ENCODE measurements around the gene OSBPL7.

OSBPL7 gene

DNA sequence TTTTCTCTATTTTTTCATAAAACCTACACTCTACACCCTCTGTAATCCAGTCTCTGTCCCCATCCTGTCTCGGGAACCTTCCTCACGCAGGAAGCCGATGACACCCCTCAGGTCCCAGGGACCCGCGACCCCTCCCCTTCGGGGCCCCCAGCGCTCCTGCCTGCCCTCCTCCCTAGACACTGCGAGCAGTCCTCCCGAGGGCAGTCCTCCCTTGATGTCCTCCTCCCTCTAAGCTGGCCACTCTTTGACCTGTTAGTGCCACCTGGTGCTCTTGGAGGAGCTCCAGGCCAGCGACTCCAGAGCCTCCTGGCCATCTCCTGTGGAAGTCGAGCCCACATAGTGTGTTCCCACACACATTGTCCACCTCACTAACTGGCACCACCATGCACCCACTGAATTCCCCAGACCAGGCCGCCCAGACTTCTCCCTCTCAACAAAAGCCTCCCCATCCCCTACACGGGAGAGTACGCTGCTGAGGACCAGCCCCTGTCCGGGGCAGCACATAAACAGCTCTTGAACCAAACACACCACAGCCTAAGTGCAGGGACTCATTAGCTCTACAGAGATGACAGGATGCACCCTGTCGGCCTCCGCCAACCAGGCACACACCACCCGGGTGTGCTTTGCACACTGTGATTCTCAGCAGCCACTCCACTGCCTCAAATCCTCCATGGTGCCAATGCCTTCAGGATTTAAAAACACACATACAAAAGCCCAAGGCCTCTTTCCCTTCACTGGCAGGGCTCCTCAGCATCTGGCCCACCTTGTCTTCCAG, 9.3 kb downstream of the OSBPL7 start:
- H3K4me3 Mint-ChIP-seq, result peak overlapping the region in 1 of 2 donors; percentile 46
- no peaks in the 10 kb centered on the region for H3K9me3 Mint-ChIP-seq
- peaks cover 29 to 37% of the 10 kb centered on the region in 2 donors for H3K4me1 Mint-ChIP-seq (ENCODE audit: low read depth in 2 of 2)
- peaks cover 85% of the 10 kb centered on the region for H3K36me3 Mint-ChIP-seq (ENCODE audit: insufficient read depth)
- H3K27me3 Mint-ChIP-seq, result no peaks in the 10 kb centered on the region
- no peak for DNase-seq
- no peak for ATAC-seq (replicated peaks)
- peak overlapping the region; percentile 85 to 92 for H3K27ac Mint-ChIP-seq

DNA sequence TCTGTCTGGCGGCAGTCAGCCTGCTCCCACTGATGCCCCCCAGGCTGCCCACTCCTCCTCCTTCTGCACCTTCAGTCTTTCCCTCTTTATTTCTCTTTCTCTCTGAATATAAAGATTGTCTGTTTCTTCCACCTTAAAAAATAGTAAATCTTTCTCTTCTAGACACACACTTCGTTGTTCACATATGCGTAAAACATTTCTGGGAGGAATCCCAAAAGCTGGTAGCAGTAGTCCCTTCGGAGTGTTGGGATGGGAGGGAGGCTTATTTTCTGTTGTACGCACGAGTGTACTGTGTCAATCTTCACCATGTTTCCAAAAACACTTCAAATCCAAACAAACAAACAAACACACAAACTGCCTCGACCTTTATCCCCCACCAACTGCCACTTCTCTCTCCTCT, 9.9 kb downstream of the OSBPL7 start:
- no peaks in the 10 kb centered on the region for H3K9me3 Mint-ChIP-seq
- ATAC-seq (replicated peaks) (no peak), DNase-seq (no peak)
- peak overlapping the region; percentile 85 to 92 for H3K27ac Mint-ChIP-seq
- no peak overlapping the region for H3K4me3 Mint-ChIP-seq
- H3K36me3 Mint-ChIP-seq (ENCODE audit: insufficient read depth), result peaks cover 84% of the 10 kb centered on the region
- H3K27me3 Mint-ChIP-seq, result no peaks in the 10 kb centered on the region
- H3K4me1 Mint-ChIP-seq (ENCODE audit: low read depth in 2 of 2), result peaks cover 29 to 38% of the 10 kb centered on the region in 2 donors

DNA sequence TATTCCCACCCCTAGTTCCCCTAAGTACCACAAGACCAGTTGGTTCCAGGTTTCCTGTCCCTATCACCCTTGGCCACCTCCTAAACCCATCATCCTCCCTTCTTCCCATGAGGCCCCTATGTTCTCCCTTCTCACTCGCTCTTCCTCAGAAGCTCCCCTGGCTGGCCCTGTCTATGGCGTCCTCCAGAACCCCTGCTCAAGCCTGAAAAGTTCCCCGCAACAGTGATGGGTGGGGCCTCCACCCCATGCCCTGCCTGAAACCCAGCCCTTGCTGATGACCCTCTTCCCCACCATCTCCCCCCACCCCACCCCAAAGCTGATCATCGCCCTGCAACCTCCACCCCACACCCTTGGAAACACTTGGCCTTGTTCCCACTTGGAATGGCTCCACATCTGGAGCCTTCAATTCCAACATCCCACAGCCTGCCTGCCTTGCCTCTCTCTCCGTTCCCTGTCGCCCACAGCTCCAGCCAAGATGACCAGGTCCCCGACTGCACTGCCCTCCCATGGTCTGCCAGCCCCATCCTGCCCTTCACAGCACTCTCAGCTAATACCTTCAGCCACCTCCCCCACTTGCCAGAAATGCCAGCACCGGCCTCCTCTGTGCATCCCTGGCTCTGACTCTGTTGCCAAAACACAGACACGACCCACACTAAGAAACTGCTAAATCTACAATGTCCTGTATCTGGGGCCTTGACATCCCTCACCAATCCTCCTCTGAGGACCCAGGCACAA, 10.5 kb downstream of the OSBPL7 start:
- Mint-ChIP-seq H3K4me1 (ENCODE audit: low read depth in 2 of 2) (peaks cover 29 to 38% of the 10 kb centered on the region in 2 donors), H3K27ac (peak overlapping the region; percentile 85 to 92), H3K36me3 (ENCODE audit: insufficient read depth) (peaks cover 84% of the 10 kb centered on the region)

DNA sequence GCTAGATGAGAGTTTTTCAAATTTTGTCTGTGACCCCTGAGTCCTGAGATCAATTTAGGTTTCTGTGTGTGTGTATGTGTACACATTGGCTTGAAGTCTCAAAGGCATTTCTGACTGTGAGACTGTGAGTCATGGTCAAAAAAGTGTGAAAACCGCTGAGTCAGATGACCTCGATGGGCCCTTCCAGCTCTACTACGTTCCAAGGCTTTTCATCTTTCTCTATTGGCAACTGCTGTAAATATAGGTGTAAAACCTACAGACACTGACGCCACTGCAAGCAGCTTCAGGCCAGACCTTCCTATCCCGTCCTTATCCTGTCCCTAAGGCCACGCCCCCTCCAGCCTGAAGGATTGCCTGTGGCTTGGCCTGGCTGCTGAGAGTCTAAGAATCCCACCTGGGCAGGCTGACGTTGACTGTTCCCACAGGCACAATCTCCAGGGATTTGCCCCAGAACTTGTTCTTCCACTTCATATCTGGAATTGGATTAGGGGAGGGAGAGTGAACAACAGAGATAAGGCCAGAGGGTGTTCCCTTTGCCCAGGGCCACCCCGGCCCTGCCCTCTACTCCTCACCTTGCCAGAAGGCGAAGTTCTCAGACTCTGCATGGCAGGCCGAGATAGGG, 11.3 kb downstream of the OSBPL7 start:
- H3K27ac Mint-ChIP-seq, result peak overlapping the region; percentile 85 to 92
- H3K9me3 Mint-ChIP-seq, result no peaks in the 10 kb centered on the region
- no peak overlapping the region for H3K4me3 Mint-ChIP-seq
- H3K4me1 Mint-ChIP-seq (ENCODE audit: low read depth in 2 of 2), result peaks cover 29 to 38% of the 10 kb centered on the region in 2 donors
- peaks cover 85% of the 10 kb centered on the region for H3K36me3 Mint-ChIP-seq (ENCODE audit: insufficient read depth)
- peak; percentile 88 for ATAC-seq (replicated peaks)
- DNase-seq, result peak; percentile 35 to 39 (median 38)
- H3K27me3 Mint-ChIP-seq, result no peaks in the 10 kb centered on the region

More for the DNA sequence above, 10.5 kb downstream of the OSBPL7 start:
- no peak overlapping the region for H3K4me3 Mint-ChIP-seq
- no peaks in the 10 kb centered on the region for H3K9me3 Mint-ChIP-seq
- no peaks in the 10 kb centered on the region for H3K27me3 Mint-ChIP-seq
- DNase-seq (no peak), ATAC-seq (replicated peaks) (no peak)

DNA sequence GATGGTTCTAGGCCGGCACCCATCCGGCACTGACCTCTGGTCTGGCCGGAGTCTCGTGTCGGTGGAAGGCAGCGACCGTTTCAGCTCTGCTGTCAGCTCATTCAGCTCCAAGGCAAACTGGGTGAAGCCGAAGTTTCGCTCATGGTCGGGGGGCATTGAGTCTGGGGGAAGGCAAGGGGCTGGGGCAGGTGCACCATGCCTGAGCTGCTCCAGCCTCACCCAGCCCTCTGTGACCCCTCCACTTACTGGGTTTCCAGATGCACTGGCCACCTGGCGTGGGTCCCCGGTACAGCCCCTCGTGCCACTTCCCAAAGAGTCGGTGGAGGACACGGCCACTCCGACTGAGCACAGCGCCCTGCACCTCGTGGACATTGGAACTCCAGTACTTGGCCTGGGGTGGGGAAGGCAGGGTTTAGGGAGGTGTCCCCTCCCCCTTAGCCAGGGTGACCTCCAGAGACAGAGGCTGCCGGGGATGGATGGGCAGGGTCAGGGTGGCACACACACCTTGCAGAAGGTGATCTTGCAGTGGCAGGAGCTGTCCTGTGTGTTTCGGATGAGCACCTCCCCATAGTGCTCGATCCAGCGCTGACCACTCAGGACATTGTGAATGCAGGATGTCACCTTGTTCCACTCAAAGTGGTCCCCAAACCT, 12.6 kb downstream of the OSBPL7 start:
- Mint-ChIP-seq H3K4me3 (no peak overlapping the region), H3K9me3 (no peaks in the 10 kb centered on the region), H3K36me3 (ENCODE audit: insufficient read depth) (peaks cover 73% of the 10 kb centered on the region), H3K27ac (peak overlapping the region in 1 of 2 donors; percentile 85), H3K27me3 (no peaks in the 10 kb centered on the region), H3K4me1 (ENCODE audit: low read depth in 2 of 2) (peaks cover 29 to 38% of the 10 kb centered on the region in 2 donors)
- ATAC-seq (replicated peaks), result no peak
- DNase-seq, result no peak

DNA sequence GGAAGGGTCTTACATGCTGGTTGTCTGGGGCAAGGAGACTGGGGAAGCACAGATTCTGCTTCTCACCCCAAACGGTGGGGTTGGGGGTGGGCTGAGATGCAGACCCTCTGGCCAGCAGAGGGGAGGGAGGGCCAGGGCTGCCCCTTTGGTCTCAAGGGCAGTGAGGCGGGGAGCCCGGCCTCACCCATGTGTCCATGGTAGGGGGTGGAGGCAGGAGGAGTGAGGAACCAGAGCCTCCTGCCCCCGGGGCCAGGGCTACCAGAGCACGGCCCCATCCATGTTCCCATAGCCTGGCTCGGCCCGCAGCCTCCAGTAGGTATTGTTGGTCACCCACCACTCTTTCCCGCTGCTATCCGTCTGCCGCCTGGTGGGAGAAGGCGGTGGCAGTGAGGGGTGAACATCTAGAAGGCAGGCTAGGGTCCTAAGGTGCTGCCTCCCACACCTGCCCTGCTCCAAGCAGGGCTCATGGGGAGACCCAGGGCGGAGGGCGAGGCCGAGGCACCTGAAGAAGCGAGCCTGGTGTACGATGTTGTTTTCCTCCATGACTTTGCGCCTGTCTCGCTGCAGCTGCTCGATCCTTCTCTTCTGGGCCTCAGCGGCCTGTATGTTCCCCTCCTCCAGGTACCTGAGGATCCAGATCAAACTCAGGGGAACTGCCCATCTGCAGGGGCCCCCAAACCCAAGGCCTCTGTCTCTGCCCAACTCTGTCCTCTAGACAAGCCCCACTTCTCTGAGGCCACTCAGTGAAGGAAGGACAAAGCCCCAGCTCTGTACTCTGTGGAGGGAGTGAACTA, 13.4 kb downstream of the OSBPL7 start:
- Mint-ChIP-seq H3K36me3 (ENCODE audit: insufficient read depth) (peaks cover 69% of the 10 kb centered on the region), H3K4me3 (peak overlapping the region in 1 of 2 donors; percentile 6), H3K27me3 (no peaks in the 10 kb centered on the region), H3K9me3 (no peaks in the 10 kb centered on the region), H3K27ac (peak overlapping the region; percentile 85), H3K4me1 (ENCODE audit: low read depth in 2 of 2) (peaks cover 29 to 38% of the 10 kb centered on the region in 2 donors)
- DNase-seq, result no peak
- ATAC-seq (replicated peaks), result no peak

DNA sequence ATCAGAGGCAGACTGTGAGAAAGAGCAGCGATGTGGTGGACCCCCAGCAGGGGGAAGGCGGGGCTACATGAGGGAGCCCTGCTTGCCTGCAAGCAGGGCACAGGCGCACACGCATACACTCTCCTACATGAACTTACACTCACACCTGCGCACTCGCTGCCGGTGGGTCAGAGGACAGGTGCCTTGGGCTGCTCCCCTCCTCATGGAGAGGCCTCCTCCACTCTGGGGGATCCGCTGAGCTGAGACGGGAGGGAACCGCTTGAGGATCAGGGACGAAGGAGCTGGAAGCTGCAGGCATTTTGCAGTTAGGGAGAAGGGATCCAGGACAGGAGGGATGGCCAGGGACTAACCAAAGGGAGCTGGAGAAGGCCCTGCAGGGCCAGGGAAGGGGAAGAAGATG, 14.2 kb downstream of the OSBPL7 start:
- H3K4me3 Mint-ChIP-seq, result no peak overlapping the region
- H3K27me3 Mint-ChIP-seq, result no peaks in the 10 kb centered on the region

DNA sequence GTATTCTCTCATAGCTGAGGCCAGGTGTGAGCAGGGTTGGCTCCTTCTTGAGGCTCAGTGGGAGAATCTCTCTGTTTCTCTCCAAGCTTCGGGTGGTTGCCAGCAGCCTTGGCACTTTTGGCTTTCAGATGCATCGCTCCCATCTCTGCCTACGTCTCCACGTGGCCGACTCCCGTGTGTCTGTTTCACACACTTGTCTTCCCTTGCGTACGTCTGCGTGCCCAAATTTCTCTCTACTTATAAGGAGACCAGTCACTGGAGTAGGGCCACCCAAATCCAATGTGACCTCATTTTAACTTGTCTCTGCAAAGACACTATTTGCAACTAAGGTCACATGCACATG, 14.7 kb downstream of the OSBPL7 start:
- Mint-ChIP-seq H3K36me3 (ENCODE audit: insufficient read depth) (peaks cover 56% of the 10 kb centered on the region), H3K27ac (peak overlapping the region; percentile 85), H3K4me3 (no peak overlapping the region), H3K4me1 (ENCODE audit: low read depth in 2 of 2) (peaks cover 19 to 29% of the 10 kb centered on the region in 2 donors), H3K9me3 (no peaks in the 10 kb centered on the region), H3K27me3 (no peaks in the 10 kb centered on the region)
- DNase-seq (no peak), ATAC-seq (replicated peaks) (no peak)

More for the DNA sequence above, 14.2 kb downstream of the OSBPL7 start:
- H3K4me1 Mint-ChIP-seq (ENCODE audit: low read depth in 2 of 2), result peaks cover 21 to 32% of the 10 kb centered on the region in 2 donors
- ATAC-seq (replicated peaks) (no peak), DNase-seq (no peak)
- H3K27ac Mint-ChIP-seq, result peak overlapping the region; percentile 85
- H3K36me3 Mint-ChIP-seq (ENCODE audit: insufficient read depth), result peaks cover 61% of the 10 kb centered on the region
- no peaks in the 10 kb centered on the region for H3K9me3 Mint-ChIP-seq

DNA sequence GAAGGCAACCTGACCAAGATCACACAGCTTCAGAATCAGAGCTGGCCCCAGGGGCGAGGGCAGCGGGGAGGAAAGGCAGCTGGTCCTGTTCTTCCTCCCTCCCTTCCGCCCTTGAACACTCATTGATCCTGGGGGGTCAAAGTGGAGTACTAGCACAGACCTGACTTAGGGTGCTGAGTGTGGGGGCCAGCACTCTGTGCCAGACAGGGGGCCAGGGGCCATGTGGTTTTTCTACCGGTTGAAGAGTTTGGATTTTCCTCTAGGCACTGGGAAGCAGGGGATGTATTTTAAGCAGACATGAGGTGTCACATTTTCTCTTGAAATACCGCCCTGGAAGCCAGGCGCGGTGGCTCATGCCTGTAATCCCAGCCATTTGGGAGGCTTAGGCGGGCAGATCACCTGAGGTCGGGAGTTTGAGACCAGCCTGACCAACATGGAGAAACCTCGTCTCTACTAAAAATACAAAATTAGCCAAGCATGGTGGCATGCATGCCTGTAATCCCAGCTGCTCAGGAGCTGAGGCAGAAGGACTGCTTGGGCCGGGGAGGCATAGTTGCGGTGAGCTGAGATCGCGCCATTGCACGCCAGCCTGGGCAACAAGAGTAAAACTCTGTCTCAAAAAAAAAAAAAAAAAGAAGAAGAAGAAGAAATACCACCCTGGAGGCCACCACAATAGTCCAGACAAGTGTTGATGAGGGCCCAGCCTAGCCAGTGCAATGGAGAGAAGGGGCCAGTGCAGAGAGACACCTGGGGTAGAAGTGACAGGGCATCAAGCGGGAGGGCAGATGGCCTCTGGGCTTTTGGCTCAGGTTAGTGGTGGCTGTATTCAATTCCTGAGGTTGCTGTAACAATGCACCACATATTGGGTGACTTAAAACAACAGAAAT, 15.3 kb downstream of the OSBPL7 start:
- DNase-seq (no peak), ATAC-seq (replicated peaks) (no peak)
- Mint-ChIP-seq H3K4me3 (no peak overlapping the region), H3K27ac (peak overlapping the region; percentile 85), H3K9me3 (no peaks in the 10 kb centered on the region), H3K36me3 (ENCODE audit: insufficient read depth) (peaks cover 52% of the 10 kb centered on the region), H3K27me3 (no peaks in the 10 kb centered on the region), H3K4me1 (ENCODE audit: low read depth in 2 of 2) (peaks cover 13 to 23% of the 10 kb centered on the region in 2 donors)

DNA sequence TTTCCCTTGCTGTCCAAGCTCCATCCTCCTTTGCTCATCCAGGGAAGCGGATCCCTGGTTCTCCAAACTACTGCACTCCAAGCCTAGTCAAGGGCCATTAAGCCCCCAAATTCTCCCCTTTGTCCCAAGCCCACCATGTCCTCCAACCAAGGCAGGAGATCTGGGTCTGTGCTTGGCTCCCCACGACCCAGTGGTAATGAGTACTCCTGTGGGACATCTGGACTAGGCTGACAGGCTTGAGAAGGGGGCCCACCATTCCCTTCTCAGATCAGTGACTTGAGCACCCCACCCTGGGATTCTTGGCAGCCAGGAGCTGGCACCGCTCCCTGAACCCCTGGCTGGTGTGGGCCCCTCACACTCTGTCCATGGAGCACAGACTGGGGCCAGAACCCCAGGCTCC, 17.1 kb downstream of the OSBPL7 start:
- no peak overlapping the region for H3K4me3 Mint-ChIP-seq
- ATAC-seq (replicated peaks), result no peak
- peaks cover 2 to 7% of the 10 kb centered on the region in 2 donors for H3K4me1 Mint-ChIP-seq (ENCODE audit: low read depth in 2 of 2)
- peaks cover 38% of the 10 kb centered on the region for H3K36me3 Mint-ChIP-seq (ENCODE audit: insufficient read depth)
- no peaks in the 10 kb centered on the region for H3K27me3 Mint-ChIP-seq
- no peak for DNase-seq
- no peaks in the 10 kb centered on the region for H3K9me3 Mint-ChIP-seq
- peak overlapping the region; percentile 29 to 45 for H3K27ac Mint-ChIP-seq

DNA sequence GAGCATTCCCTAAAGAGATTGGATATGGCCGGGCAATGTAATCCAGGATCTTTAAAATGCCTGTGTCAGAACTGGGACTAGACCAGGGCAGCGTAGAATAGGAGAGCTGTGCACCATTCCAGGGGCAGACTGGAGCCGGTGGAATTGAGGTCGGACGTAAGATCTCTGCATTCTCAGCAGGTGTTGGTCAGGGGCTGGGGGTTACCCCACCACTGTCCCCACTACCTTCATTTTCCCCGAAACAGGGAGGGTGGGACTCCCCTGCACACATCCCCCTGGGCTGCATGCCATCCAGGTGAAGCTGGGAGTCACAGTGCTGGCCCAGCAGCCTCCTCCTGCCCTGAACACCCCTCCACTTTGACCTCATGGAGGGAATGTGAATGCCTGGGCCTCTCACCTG, 17.8 kb downstream of the OSBPL7 start:
- no peak for ATAC-seq (replicated peaks)
- Mint-ChIP-seq H3K9me3 (no peaks in the 10 kb centered on the region), H3K27me3 (no peaks in the 10 kb centered on the region), H3K27ac (no peak overlapping the region), H3K36me3 (ENCODE audit: insufficient read depth) (peaks cover 31% of the 10 kb centered on the region), H3K4me3 (no peak overlapping the region), H3K4me1 (ENCODE audit: low read depth in 2 of 2) (peaks cover 2 to 7% of the 10 kb centered on the region in 2 donors)
- DNase-seq, result no peak

DNA sequence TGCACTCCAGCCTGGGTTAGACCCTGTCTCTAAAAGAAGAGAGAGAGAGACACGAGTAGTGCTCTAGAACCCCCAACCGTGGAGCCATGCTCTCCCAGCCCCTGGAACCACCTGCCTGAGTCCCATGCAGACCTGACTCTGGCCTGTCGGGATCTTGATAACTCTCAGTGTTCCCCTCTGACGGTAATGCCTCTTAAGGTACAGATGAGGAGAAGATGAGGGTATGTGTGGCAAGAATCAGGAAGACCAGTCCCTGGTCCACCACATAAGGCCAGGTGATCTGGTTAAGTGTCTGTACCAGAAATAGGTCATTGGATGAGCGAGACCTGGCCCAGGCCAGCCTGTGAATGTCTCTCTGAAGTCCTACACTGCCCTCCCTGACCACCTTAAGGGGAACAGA, 18.4 kb downstream of the OSBPL7 start:
- no peaks in the 10 kb centered on the region for H3K9me3 Mint-ChIP-seq
- no peak overlapping the region for H3K4me3 Mint-ChIP-seq
- no peaks in the 10 kb centered on the region for H3K27me3 Mint-ChIP-seq

More for the DNA sequence above, 18.4 kb downstream of the OSBPL7 start:
- Mint-ChIP-seq H3K36me3 (ENCODE audit: insufficient read depth) (peaks cover 25% of the 10 kb centered on the region), H3K27ac (no peak overlapping the region), H3K4me1 (ENCODE audit: low read depth in 2 of 2) (peaks cover 2 to 7% of the 10 kb centered on the region in 2 donors)
- ATAC-seq (replicated peaks) (no peak), DNase-seq (no peak)
